Ectodermal cell (in vitro differentiated cells): ENCODE results near the gene PALLD.

ENCODE experiments used
- H3K27ac ChIP-seq: 2 replicates; pipeline ENCODE4 v1.7.0; 2013; ENCODE audit warnings: mild to moderate bottlenecking, low read depth, low read length; ENCODE audit not compliant: insufficient read depth, poor library complexity, severe bottlenecking
- H3K27me3 ChIP-seq: 2 replicates; pipeline ENCODE4 v1.7.0; 2013; ENCODE audit warnings: mild to moderate bottlenecking, low read length; ENCODE audit not compliant: insufficient read depth, control insufficient read depth, poor library complexity, severe bottlenecking
- H3K36me3 ChIP-seq: one replicate; pipeline ENCODE4 v1.7.0; 2013; ENCODE audit warnings: low read length; ENCODE audit not compliant: control insufficient read depth, insufficient read depth
- H3K4me1 ChIP-seq: one replicate; pipeline ENCODE4 v1.7.0; 2013; ENCODE audit warnings: low read length; ENCODE audit not compliant: control insufficient read depth, insufficient read depth
- H3K4me3 ChIP-seq: 2 replicates; pipeline ENCODE4 v1.7.0; 2013; ENCODE audit warnings: low read depth, low read length, control low read depth; ENCODE audit not compliant: insufficient read depth
- H3K9me3 ChIP-seq: 2 replicates; pipeline ENCODE4 v1.7.0; 2013; ENCODE audit warnings: mild to moderate bottlenecking, low read length, moderate library complexity; ENCODE audit not compliant: control insufficient read depth
- WGBS, 2 experiments: methylation state at CpG; one replicate each; pipeline ENCODE4 v1.1.7; 2013; ENCODE audit warnings: missing lambda C conversion rate in 2 of 2; 5-methylcytosine and 5-hydroxymethylcytosine counted together

The PALLD gene

GRCh38 chr4:168825975-168826374 is 329.1 kb downstream of the PALLD start:
- Histone ChIP-seq H3K27ac (no peak overlapping the region), H3K27me3 (no peaks in the 10 kb centered on the region), H3K4me3 (no peak overlapping the region), H3K4me1 (peaks cover 2% of the 10 kb centered on the region), H3K9me3 (no peaks in the 10 kb centered on the region), H3K36me3 (no peaks in the 10 kb centered on the region)
- 95 to 100% methylated on average over 2 to 3 of the region's 3 CpGs for WGBS, 2 experiments

- H3K36me3 ChIP-seq = no peaks in the 10 kb centered on the region
- H3K4me1 ChIP-seq = peaks cover 9% of the 10 kb centered on the region
- H3K4me3 ChIP-seq = no peak overlapping the region
- H3K27me3 ChIP-seq = no peaks in the 10 kb centered on the region
- 87 to 88% methylated on average over 3 of the region's 3 CpGs for WGBS, 2 experiments
- H3K27ac ChIP-seq = no peak overlapping the region
- H3K9me3 ChIP-seq = no peaks in the 10 kb centered on the region
Measured at GRCh38 chr4:168826620-168827019, 329.8 kb downstream of the PALLD start.

GRCh38 chr4:168830777-168831512 is 334.1 kb downstream of the PALLD start:
- WGBS, 2 experiments = 65 to 72% methylated on average over 6 of the region's 6 CpGs
- Histone ChIP-seq H3K27ac (no peak overlapping the region), H3K4me1 (peaks cover 9% of the 10 kb centered on the region), H3K27me3 (no peaks in the 10 kb centered on the region), H3K36me3 (no peaks in the 10 kb centered on the region), H3K4me3 (no peak overlapping the region), H3K9me3 (no peaks in the 10 kb centered on the region)

GRCh38 chr4:168831585-168831918 is 334.7 kb downstream of the PALLD start:
- Histone ChIP-seq H3K27ac (peak overlapping the region; percentile 4), H3K27me3 (no peaks in the 10 kb centered on the region), H3K4me3 (peak overlapping the region; percentile 85), H3K36me3 (no peaks in the 10 kb centered on the region), H3K9me3 (no peaks in the 10 kb centered on the region), H3K4me1 (peaks cover 15% of the 10 kb centered on the region)
- 2% methylated on average over 14 of the region's 14 CpGs for WGBS, 2 experiments

- no peaks in the 10 kb centered on the region for H3K9me3 ChIP-seq
- WGBS, 2 experiments = 0% methylated on average over 66 to 68 of the region's 68 CpGs
- H3K4me3 ChIP-seq = peak overlapping the region; percentile 85
- peaks cover 15% of the 10 kb centered on the region for H3K4me1 ChIP-seq
- no peaks in the 10 kb centered on the region for H3K36me3 ChIP-seq
- no peaks in the 10 kb centered on the region for H3K27me3 ChIP-seq
- H3K27ac ChIP-seq = peak overlapping the region; percentile 80
Measured at GRCh38 chr4:168831919-168832762, 335.3 kb downstream of the PALLD start.

- H3K4me1 ChIP-seq = peaks cover 15% of the 10 kb centered on the region
- no peaks in the 10 kb centered on the region for H3K27me3 ChIP-seq
- H3K4me3 ChIP-seq = peak overlapping the region; percentile 85
- no peaks in the 10 kb centered on the region for H3K36me3 ChIP-seq
- H3K27ac ChIP-seq = peak overlapping the region; percentile 53
- 2% methylated on average over 59 of the region's 59 CpGs for WGBS, 2 experiments
- no peaks in the 10 kb centered on the region for H3K9me3 ChIP-seq
Measured at GRCh38 chr4:168832763-168833575, 336.1 kb downstream of the PALLD start.

- H3K4me3 ChIP-seq = peak overlapping the region; percentile 85
- WGBS, 2 experiments = 90 to 100% methylated on average over 2 of the region's 2 CpGs
- H3K27ac ChIP-seq = no peak overlapping the region
Measured at GRCh38 chr4:168833881-168834280, 337.0 kb downstream of the PALLD start.

GRCh38 chr4:168835880-168836454 is 339.1 kb downstream of the PALLD start:
- Histone ChIP-seq H3K27ac (no peak overlapping the region), H3K36me3 (no peaks in the 10 kb centered on the region), H3K9me3 (no peaks in the 10 kb centered on the region), H3K4me1 (peaks cover 12% of the 10 kb centered on the region), H3K4me3 (no peak overlapping the region), H3K27me3 (no peaks in the 10 kb centered on the region)
- WGBS, 2 experiments = 93 to 94% methylated on average over 8 to 9 of the region's 9 CpGs

More at GRCh38 chr4:168833881-168834280, 337.0 kb downstream of the PALLD start:
- Histone ChIP-seq H3K4me1 (peaks cover 15% of the 10 kb centered on the region), H3K36me3 (no peaks in the 10 kb centered on the region), H3K27me3 (no peaks in the 10 kb centered on the region), H3K9me3 (no peaks in the 10 kb centered on the region)

GRCh38 chr4:168836490-168836889 is 339.6 kb downstream of the PALLD start:
- H3K9me3 ChIP-seq = no peaks in the 10 kb centered on the region
- H3K36me3 ChIP-seq = no peaks in the 10 kb centered on the region
- no peak overlapping the region for H3K4me3 ChIP-seq
- 81 to 83% methylated on average over 9 of the region's 9 CpGs for WGBS, 2 experiments
- no peak overlapping the region for H3K27ac ChIP-seq
- peaks cover 7% of the 10 kb centered on the region for H3K4me1 ChIP-seq
- no peaks in the 10 kb centered on the region for H3K27me3 ChIP-seq
